ENCODE results near the gene LPCAT2. TPM values are rescaled to one million over a fixed set of nuclear protein-coding genes. Genes with fewer than 3 reads are reported as not detected.

Gene LPCAT2, protein sequence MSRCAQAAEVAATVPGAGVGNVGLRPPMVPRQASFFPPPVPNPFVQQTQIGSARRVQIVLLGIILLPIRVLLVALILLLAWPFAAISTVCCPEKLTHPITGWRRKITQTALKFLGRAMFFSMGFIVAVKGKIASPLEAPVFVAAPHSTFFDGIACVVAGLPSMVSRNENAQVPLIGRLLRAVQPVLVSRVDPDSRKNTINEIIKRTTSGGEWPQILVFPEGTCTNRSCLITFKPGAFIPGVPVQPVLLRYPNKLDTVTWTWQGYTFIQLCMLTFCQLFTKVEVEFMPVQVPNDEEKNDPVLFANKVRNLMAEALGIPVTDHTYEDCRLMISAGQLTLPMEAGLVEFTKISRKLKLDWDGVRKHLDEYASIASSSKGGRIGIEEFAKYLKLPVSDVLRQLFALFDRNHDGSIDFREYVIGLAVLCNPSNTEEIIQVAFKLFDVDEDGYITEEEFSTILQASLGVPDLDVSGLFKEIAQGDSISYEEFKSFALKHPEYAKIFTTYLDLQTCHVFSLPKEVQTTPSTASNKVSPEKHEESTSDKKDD
- 20.9 TPM for polyA plus RNA-seq (ENCODE audit: insufficient read length)

GRCh38 chr16:55508941-55509931 is at the start of gene LPCAT2:
LPCAT2 (plus strand) TSS chr16:55509072; CDS start chr16:55509182, 110 bp downstream.
- DNase-seq, result peak; percentile 88

DNA sequence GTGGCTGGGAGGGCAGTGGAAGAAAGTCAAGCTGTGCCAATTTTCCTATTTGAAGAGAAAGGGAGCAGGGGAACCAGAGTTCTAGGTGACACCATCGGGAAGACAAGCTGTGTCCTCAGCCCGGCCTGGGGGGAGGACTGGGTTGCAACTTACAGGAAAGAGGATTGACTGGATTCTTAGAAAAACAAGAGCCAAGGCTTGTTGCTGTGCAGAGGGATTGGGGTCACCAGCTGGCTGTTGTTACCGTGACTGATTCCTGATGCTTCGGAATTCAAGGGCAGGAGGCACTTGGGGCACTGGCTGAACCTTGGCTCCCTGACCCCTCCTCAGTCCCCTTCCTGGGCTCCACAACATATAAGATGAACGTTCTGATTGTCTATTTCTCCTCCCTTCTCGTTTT is 46.6 kb upstream of the LPCAT2 start:
- no peak for DNase-seq

- no peak for DNase-seq
Measured at GRCh38 chr16:55464375-55464774, 44.5 kb upstream of the LPCAT2 start.

GRCh38 chr16:55465077-55465896 is 43.6 kb upstream of the LPCAT2 start:
- peak; percentile 89 for DNase-seq

GRCh38 chr16:55466209-55466608 is 42.7 kb upstream of the LPCAT2 start:
- no peak for DNase-seq

- DNase-seq, result no peak
Measured at GRCh38 chr16:55467898-55468297, 41.0 kb upstream of the LPCAT2 start.

- DNase-seq, result no peak
Measured at GRCh38 chr16:55468352-55468990, 40.4 kb upstream of the LPCAT2 start.

GRCh38 chr16:55469821-55470532 is 38.9 kb upstream of the LPCAT2 start:
- no peak for DNase-seq

- DNase-seq, result no peak
Measured at GRCh38 chr16:55470533-55471371, 38.1 kb upstream of the LPCAT2 start.

- no peak for DNase-seq
Measured at GRCh38 chr16:55471448-55472097, 37.3 kb upstream of the LPCAT2 start.

DNA sequence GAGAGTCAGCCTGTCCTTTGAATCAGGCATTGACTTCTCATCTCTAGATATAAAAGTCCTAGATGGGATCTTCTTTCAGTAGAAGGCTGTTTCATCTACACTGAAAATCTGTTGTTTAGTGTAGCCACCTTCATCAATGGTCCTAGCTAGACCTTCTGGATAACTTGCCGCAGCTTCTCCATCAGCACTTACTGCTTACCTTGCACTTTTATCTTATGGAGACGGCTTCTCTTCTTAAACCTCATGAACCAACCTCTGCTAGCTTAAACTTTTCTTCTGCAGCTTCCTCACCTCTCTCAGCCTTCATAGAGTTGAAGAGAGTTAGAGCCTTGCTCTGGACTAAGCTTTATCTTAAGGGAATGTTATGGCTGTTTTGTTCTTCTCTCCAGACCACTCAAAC is 35.3 kb upstream of the LPCAT2 start:
- no peak for DNase-seq

GRCh38 chr16:55474821-55475220 is 34.1 kb upstream of the LPCAT2 start:
- DNase-seq, result no peak

- DNase-seq, result peak; percentile 37
Measured at GRCh38 chr16:55475919-55476318, 33.0 kb upstream of the LPCAT2 start.

GRCh38 chr16:55476625-55477533 is 32.0 kb upstream of the LPCAT2 start:
- DNase-seq, result peak; percentile 87

- DNase-seq, result no peak
Measured at GRCh38 chr16:55477736-55478135, 31.1 kb upstream of the LPCAT2 start.

- DNase-seq, result peak; percentile 89
Measured at GRCh38 chr16:55478827-55479429, 29.9 kb upstream of the LPCAT2 start, which contains the start of gene MMP2. MMP2 (plus strand) TSS chr16:55479198; CDS start chr16:55479480, 282 bp downstream.

DNA sequence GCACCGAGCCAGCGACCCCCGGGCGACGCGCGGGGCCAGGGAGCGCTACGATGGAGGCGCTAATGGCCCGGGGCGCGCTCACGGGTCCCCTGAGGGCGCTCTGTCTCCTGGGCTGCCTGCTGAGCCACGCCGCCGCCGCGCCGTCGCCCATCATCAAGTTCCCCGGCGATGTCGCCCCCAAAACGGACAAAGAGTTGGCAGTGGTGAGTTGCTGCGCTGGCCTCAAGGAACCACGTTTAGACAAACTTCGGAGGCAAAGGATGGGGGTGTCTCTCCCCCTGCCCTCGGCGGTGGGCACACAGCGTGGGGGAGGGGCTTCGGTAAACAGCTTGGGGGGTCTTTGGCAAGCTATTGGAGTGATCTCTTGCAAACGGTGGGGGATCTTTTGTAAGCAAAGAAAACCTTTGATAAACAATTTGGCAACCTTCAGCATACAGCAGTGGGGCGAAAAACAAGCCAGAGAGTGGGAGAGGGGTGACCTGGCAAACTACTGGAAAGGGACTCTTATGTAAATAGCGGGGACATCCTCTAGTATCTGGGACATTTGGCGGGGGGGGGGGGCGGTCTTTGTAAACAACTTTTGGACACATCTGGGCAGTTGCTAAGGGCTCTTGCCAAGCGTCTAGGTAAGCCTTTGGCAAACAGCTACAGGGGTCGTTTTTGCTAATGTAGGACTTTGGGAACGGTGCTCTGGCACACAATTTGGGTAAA is 29.3 kb upstream of the LPCAT2 start:
- DNase-seq, result no peak
